ENCODE results near the gene MSRB2. TPM values are rescaled to one million over a fixed set of nuclear protein-coding genes. Genes with fewer than 3 reads are reported as not detected.

The MSRB2 gene
- total and polyA plus RNA-seq, 12 donors = 57.1 to 230 (median 175) TPM

GRCh38 chr10:23120001-23120934 is 24.9 kb downstream of the MSRB2 start:
- 87 to 88% methylated on average over 11 of the region's 11 CpGs for WGBS, 2 donors
- Histone ChIP-seq H3K9me3 (no peaks in the 10 kb centered on the region), H3K36me3 (peaks cover 0 to 66% (median 40%) of the 10 kb centered on the region in 9 donors), H3K4me1 (peaks cover 0 to 13% (median 4%) of the 10 kb centered on the region in 9 donors), H3K27me3 (no peaks in the 10 kb centered on the region), H3K27ac (no peak overlapping the region), H3K4me3 (no peak overlapping the region)
- no peak for ATAC-seq
- no peak for TF ChIP-seq CTCF (IDR thresholded peaks at IDR 0.05)
- intact Hi-C loops (cut with DNase I) = no loop called here
- DNase-seq = no peak

- H3K4me3 ChIP-seq = no peak overlapping the region
- H3K4me1 ChIP-seq = peaks cover 0 to 12% (median 2%) of the 10 kb centered on the region in 9 donors
- WGBS, 2 donors = 94% methylated on average over 5 of the region's 5 CpGs
- intact Hi-C loops (cut with DNase I) = no loop called here
- TF ChIP-seq CTCF (IDR thresholded peaks at IDR 0.05) = no peak
- no peaks in the 10 kb centered on the region for H3K9me3 ChIP-seq
- H3K27me3 ChIP-seq = no peaks in the 10 kb centered on the region
- ATAC-seq (no peak), DNase-seq (no peak)
- peaks cover 0 to 57% (median 37%) of the 10 kb centered on the region in 9 donors for H3K36me3 ChIP-seq
- no peak overlapping the region for H3K27ac ChIP-seq
Observed at GRCh38 chr10:23121135-23121534, 25.8 kb downstream of the MSRB2 start.

- no peaks in the 10 kb centered on the region for H3K27me3 ChIP-seq
- intact Hi-C loops (cut with DNase I) = no loop called here
- TF ChIP-seq CTCF (IDR thresholded peaks at IDR 0.05) = no peak
- DNase-seq (no peak), ATAC-seq (no peak)
- no peak overlapping the region for H3K4me3 ChIP-seq
- no peak overlapping the region for H3K27ac ChIP-seq
- WGBS, 2 donors = 96 to 99% methylated on average over 4 of the region's 4 CpGs
- peaks cover 0 to 23% (median 0%) of the 10 kb centered on the region in 11 donors for H3K9me3 ChIP-seq
- no peaks in the 10 kb centered on the region for H3K36me3 ChIP-seq
- no peaks in the 10 kb centered on the region for H3K4me1 ChIP-seq
Observed at GRCh38 chr10:23136462-23136861, 41.1 kb downstream of the MSRB2 start.

- no peak overlapping the region for H3K4me3 ChIP-seq
- 71 to 79% methylated on average over 1 of the region's 1 CpG for WGBS, 2 donors
- TF ChIP-seq CTCF (IDR thresholded peaks at IDR 0.05) = no peak
- no peaks in the 10 kb centered on the region for H3K4me1 ChIP-seq
- H3K36me3 ChIP-seq = no peaks in the 10 kb centered on the region
- DNase-seq (no peak), ATAC-seq (no peak)
- intact Hi-C loops (cut with DNase I) = no loop called here
- no peak overlapping the region for H3K27ac ChIP-seq
- H3K9me3 ChIP-seq = peaks cover 0 to 26% (median 0%) of the 10 kb centered on the region in 11 donors
- H3K27me3 ChIP-seq = no peaks in the 10 kb centered on the region
Observed at GRCh38 chr10:23139677-23140076, 44.3 kb downstream of the MSRB2 start.

Data from heart right ventricle (tissue), 16 donors.